ENCODE measurements around the gene CHPF.

DNA sequence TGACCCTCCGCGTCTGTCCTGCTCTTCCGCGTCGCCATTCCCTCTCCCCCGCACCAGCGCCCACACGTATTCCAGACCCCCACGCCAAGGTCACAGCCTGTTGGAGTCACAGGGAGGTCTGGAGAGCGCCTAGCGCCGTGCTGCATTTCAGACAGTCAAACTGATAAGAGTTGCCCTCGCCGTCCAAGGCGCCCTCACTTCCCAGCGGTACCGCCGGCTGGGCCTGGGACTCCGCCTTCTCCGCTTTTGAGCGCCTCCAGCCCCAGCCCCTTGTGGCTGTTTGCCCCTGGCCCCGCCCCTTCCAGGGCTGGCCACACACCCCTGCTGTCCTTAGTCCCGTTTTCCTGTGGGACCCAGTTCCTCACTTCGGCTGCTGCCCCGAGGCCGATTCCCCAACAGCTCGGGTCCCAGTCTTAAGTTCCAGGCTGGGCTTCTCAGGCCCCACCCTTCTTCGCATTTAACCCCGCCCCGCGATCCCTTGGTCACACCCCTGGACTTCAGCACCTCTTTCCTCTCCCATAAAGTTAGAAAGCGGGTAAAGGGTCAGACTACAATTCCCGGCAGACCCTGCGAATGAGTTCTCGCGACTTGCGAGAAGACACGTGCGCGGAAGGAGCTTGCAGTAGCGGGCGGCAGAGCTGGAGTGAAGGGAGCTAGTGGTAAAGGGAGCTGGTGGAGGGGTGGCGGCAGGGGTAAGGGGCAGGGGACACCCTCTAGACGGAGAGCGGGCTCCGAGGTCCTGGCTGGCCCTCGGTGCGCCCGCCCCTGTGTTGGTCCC lies 45.1 kb downstream of the CHPF start, which contains the start of gene GMPPA:
- TF ChIP-seq, protein P1, sequence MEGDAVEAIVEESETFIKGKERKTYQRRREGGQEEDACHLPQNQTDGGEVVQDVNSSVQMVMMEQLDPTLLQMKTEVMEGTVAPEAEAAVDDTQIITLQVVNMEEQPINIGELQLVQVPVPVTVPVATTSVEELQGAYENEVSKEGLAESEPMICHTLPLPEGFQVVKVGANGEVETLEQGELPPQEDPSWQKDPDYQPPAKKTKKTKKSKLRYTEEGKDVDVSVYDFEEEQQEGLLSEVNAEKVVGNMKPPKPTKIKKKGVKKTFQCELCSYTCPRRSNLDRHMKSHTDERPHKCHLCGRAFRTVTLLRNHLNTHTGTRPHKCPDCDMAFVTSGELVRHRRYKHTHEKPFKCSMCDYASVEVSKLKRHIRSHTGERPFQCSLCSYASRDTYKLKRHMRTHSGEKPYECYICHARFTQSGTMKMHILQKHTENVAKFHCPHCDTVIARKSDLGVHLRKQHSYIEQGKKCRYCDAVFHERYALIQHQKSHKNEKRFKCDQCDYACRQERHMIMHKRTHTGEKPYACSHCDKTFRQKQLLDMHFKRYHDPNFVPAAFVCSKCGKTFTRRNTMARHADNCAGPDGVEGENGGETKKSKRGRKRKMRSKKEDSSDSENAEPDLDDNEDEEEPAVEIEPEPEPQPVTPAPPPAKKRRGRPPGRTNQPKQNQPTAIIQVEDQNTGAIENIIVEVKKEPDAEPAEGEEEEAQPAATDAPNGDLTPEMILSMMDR (IDR thresholded peaks at IDR 0.05): peak in 1 of 6 experiments; percentile 4
- peak; percentile 89 to 90 for TF ChIP-seq POLR2AphosphoS5 (IDR thresholded peaks at IDR 0.05)

All from upper lobe of left lung (tissue), 4 donors.